Activated naive CD8-positive, alpha-beta T cell treated with anti-CD3 and anti-CD28 coated beads for 36 hours (primary cell): ENCODE results near the gene LARGE1. TPM values are rescaled to one million over a fixed set of nuclear protein-coding genes. Genes with fewer than 3 reads are reported as not detected.

Source experiments
- DNase-seq: peaks from one replicate; pipeline ENCODE4 v3.0.0; 2021
- H3K27ac Mint-ChIP-seq: one replicate; pipeline ENCODE4 v1.8.0; 2022; ENCODE audit warnings: mild to moderate bottlenecking, moderate library complexity, mixed read lengths
- H3K27me3 Mint-ChIP-seq: one replicate; pipeline ENCODE4 v1.8.0; 2022; ENCODE audit warnings: mild to moderate bottlenecking, mixed read lengths
- H3K36me3 Mint-ChIP-seq: one replicate; pipeline ENCODE4 v1.8.0; 2021; ENCODE audit warnings: mild to moderate bottlenecking, mixed read lengths
- H3K4me1 Mint-ChIP-seq: one replicate; pipeline ENCODE4 v1.8.0; 2021; ENCODE audit warnings: mixed read lengths
- H3K4me3 Mint-ChIP-seq: one replicate; pipeline ENCODE4 v1.8.0; 2022; ENCODE audit warnings: mild to moderate bottlenecking, moderate library complexity, mixed read lengths
- H3K9me3 Mint-ChIP-seq: one replicate; pipeline ENCODE4 v1.8.0; 2022; ENCODE audit warnings: mixed read lengths
- total RNA-seq, 2 experiments: library from RNA; stranded (reverse); gene quantifications; one replicate each; pipeline ENCODE4 v1.2.3, GENCODE V29; 2021

LARGE1 gene
- total RNA-seq, 2 experiments from 2014 or later = 0.28 to 0.93 TPM

- Mint-ChIP-seq H3K4me1 (no peaks in the 10 kb centered on the region), H3K36me3 (no peaks in the 10 kb centered on the region), H3K4me3 (no peak overlapping the region), H3K27ac (no peak overlapping the region), H3K9me3 (no peaks in the 10 kb centered on the region), H3K27me3 (no peaks in the 10 kb centered on the region)
- no peak for DNase-seq
Observed at GRCh38 chr22:33354928-33355327, 565.3 kb downstream of the LARGE1 start.

GRCh38 chr22:33353502-33353901 lies 566.8 kb downstream of the LARGE1 start:
- Mint-ChIP-seq H3K27ac (no peak overlapping the region), H3K4me1 (no peaks in the 10 kb centered on the region), H3K4me3 (no peak overlapping the region), H3K9me3 (peaks cover 3% of the 10 kb centered on the region), H3K27me3 (no peaks in the 10 kb centered on the region), H3K36me3 (no peaks in the 10 kb centered on the region)
- DNase-seq = no peak

- Mint-ChIP-seq H3K4me1 (no peaks in the 10 kb centered on the region), H3K4me3 (no peak overlapping the region), H3K27me3 (no peaks in the 10 kb centered on the region), H3K27ac (no peak overlapping the region), H3K9me3 (peaks cover 3% of the 10 kb centered on the region), H3K36me3 (no peaks in the 10 kb centered on the region)
- DNase-seq = no peak
Observed at GRCh38 chr22:33352768-33353167, 567.5 kb downstream of the LARGE1 start.

- Mint-ChIP-seq H3K9me3 (peaks cover 6% of the 10 kb centered on the region), H3K27me3 (no peaks in the 10 kb centered on the region), H3K27ac (no peak overlapping the region), H3K4me3 (no peak overlapping the region), H3K36me3 (no peaks in the 10 kb centered on the region), H3K4me1 (no peaks in the 10 kb centered on the region)
- DNase-seq = no peak
Observed at GRCh38 chr22:33350961-33351360, 569.3 kb downstream of the LARGE1 start.

GRCh38 chr22:33350491-33350890 lies 569.8 kb downstream of the LARGE1 start:
- Mint-ChIP-seq H3K27ac (no peak overlapping the region), H3K4me1 (no peaks in the 10 kb centered on the region), H3K4me3 (no peak overlapping the region), H3K36me3 (no peaks in the 10 kb centered on the region), H3K27me3 (no peaks in the 10 kb centered on the region), H3K9me3 (peaks cover 6% of the 10 kb centered on the region)
- no peak for DNase-seq

- H3K4me3 Mint-ChIP-seq = no peak overlapping the region
- H3K36me3 Mint-ChIP-seq = no peaks in the 10 kb centered on the region
- no peak overlapping the region for H3K27ac Mint-ChIP-seq
- DNase-seq = no peak
- H3K27me3 Mint-ChIP-seq = no peaks in the 10 kb centered on the region
- peaks cover 6% of the 10 kb centered on the region for H3K9me3 Mint-ChIP-seq
- H3K4me1 Mint-ChIP-seq = no peaks in the 10 kb centered on the region
Observed at GRCh38 chr22:33347002-33347401, 573.3 kb downstream of the LARGE1 start.

- H3K9me3 Mint-ChIP-seq = peaks cover 2% of the 10 kb centered on the region
- H3K27me3 Mint-ChIP-seq = peaks cover 4% of the 10 kb centered on the region
- no peak overlapping the region for H3K27ac Mint-ChIP-seq
- H3K4me1 Mint-ChIP-seq = no peaks in the 10 kb centered on the region
- no peak for DNase-seq
- no peak overlapping the region for H3K4me3 Mint-ChIP-seq
- H3K36me3 Mint-ChIP-seq = no peaks in the 10 kb centered on the region
Observed at GRCh38 chr22:33341611-33342010, 578.7 kb downstream of the LARGE1 start.

- no peak overlapping the region for H3K4me3 Mint-ChIP-seq
- DNase-seq = no peak
- no peak overlapping the region for H3K27ac Mint-ChIP-seq
- H3K4me1 Mint-ChIP-seq = no peaks in the 10 kb centered on the region
- peaks cover 7% of the 10 kb centered on the region for H3K27me3 Mint-ChIP-seq
- no peaks in the 10 kb centered on the region for H3K36me3 Mint-ChIP-seq
- no peaks in the 10 kb centered on the region for H3K9me3 Mint-ChIP-seq
Observed at GRCh38 chr22:33337524-33337923, 582.8 kb downstream of the LARGE1 start.

- no peaks in the 10 kb centered on the region for H3K36me3 Mint-ChIP-seq
- no peak overlapping the region for H3K4me3 Mint-ChIP-seq
- peaks cover 12% of the 10 kb centered on the region for H3K27me3 Mint-ChIP-seq
- H3K9me3 Mint-ChIP-seq = no peaks in the 10 kb centered on the region
- H3K27ac Mint-ChIP-seq = no peak overlapping the region
- no peak for DNase-seq
- H3K4me1 Mint-ChIP-seq = no peaks in the 10 kb centered on the region
Observed at GRCh38 chr22:33335611-33336279, 584.5 kb downstream of the LARGE1 start.

GRCh38 chr22:33332538-33332937 lies 587.7 kb downstream of the LARGE1 start:
- H3K9me3 Mint-ChIP-seq = no peaks in the 10 kb centered on the region
- DNase-seq = no peak
- H3K36me3 Mint-ChIP-seq = no peaks in the 10 kb centered on the region
- peaks cover 12% of the 10 kb centered on the region for H3K27me3 Mint-ChIP-seq
- H3K27ac Mint-ChIP-seq = no peak overlapping the region
- H3K4me3 Mint-ChIP-seq = no peak overlapping the region
- peaks cover 1% of the 10 kb centered on the region for H3K4me1 Mint-ChIP-seq

- no peaks in the 10 kb centered on the region for H3K36me3 Mint-ChIP-seq
- no peak for DNase-seq
- peaks cover 12% of the 10 kb centered on the region for H3K27me3 Mint-ChIP-seq
- no peak overlapping the region for H3K4me3 Mint-ChIP-seq
- H3K27ac Mint-ChIP-seq = no peak overlapping the region
- H3K9me3 Mint-ChIP-seq = no peaks in the 10 kb centered on the region
- peaks cover 1% of the 10 kb centered on the region for H3K4me1 Mint-ChIP-seq
Observed at GRCh38 chr22:33331017-33331416, 589.3 kb downstream of the LARGE1 start.

GRCh38 chr22:33330534-33330933 lies 589.7 kb downstream of the LARGE1 start:
- DNase-seq = no peak
- Mint-ChIP-seq H3K4me3 (no peak overlapping the region), H3K4me1 (peaks cover 1% of the 10 kb centered on the region), H3K27ac (no peak overlapping the region), H3K9me3 (no peaks in the 10 kb centered on the region), H3K27me3 (peaks cover 12% of the 10 kb centered on the region), H3K36me3 (no peaks in the 10 kb centered on the region)

- Mint-ChIP-seq H3K4me3 (no peak overlapping the region), H3K36me3 (no peaks in the 10 kb centered on the region), H3K27ac (no peak overlapping the region), H3K4me1 (peaks cover 1% of the 10 kb centered on the region), H3K9me3 (no peaks in the 10 kb centered on the region), H3K27me3 (peaks cover 12% of the 10 kb centered on the region)
- DNase-seq = no peak
Observed at GRCh38 chr22:33329398-33329797, 590.9 kb downstream of the LARGE1 start.

- Mint-ChIP-seq H3K36me3 (no peaks in the 10 kb centered on the region), H3K4me3 (no peak overlapping the region), H3K27ac (no peak overlapping the region), H3K4me1 (peaks cover 1% of the 10 kb centered on the region), H3K9me3 (no peaks in the 10 kb centered on the region), H3K27me3 (peaks cover 12% of the 10 kb centered on the region)
- no peak for DNase-seq
Observed at GRCh38 chr22:33328789-33329296, 591.4 kb downstream of the LARGE1 start.

- H3K27ac Mint-ChIP-seq = no peak overlapping the region
- H3K9me3 Mint-ChIP-seq = no peaks in the 10 kb centered on the region
- H3K27me3 Mint-ChIP-seq = peaks cover 8% of the 10 kb centered on the region
- H3K36me3 Mint-ChIP-seq = no peaks in the 10 kb centered on the region
- no peak overlapping the region for H3K4me3 Mint-ChIP-seq
- peaks cover 1% of the 10 kb centered on the region for H3K4me1 Mint-ChIP-seq
- DNase-seq = no peak
Observed at GRCh38 chr22:33327348-33327860, 592.9 kb downstream of the LARGE1 start.
